ENCODE measurements around the gene OASL.

Gene OASL

GRCh38 chr12:120996133-120996746 is 42.8 kb downstream of the OASL start:
- H3K4me3 ChIP-seq (ENCODE audit: low read depth, low read length): no peak overlapping the region
- no peak for TF ChIP-seq CTCF (IDR thresholded peaks at IDR 0.05; ENCODE audit: borderline replicate concordance, insufficient read depth, low read depth, low read length)

- no peak for TF ChIP-seq CTCF (IDR thresholded peaks at IDR 0.05; ENCODE audit: borderline replicate concordance, insufficient read depth, low read depth, low read length)
- no peak overlapping the region for H3K4me3 ChIP-seq (ENCODE audit: low read depth, low read length)
Observed at GRCh38 chr12:120994589-120995337, 44.3 kb downstream of the OASL start.

GRCh38 chr12:120994059-120994458 is 45.0 kb downstream of the OASL start:
- TF ChIP-seq CTCF (IDR thresholded peaks at IDR 0.05; ENCODE audit: borderline replicate concordance, insufficient read depth, low read depth, low read length): no peak
- H3K4me3 ChIP-seq (ENCODE audit: low read depth, low read length): no peak overlapping the region

GRCh38 chr12:120993496-120993895 is 45.5 kb downstream of the OASL start:
- no peak overlapping the region for H3K4me3 ChIP-seq (ENCODE audit: low read depth, low read length)

GRCh38 chr12:120992989-120993388 is 46.1 kb downstream of the OASL start:
- TF ChIP-seq CTCF (IDR thresholded peaks at IDR 0.05; ENCODE audit: borderline replicate concordance, insufficient read depth, low read depth, low read length): no peak

More at GRCh38 chr12:120993496-120993895, 45.5 kb downstream of the OASL start:
- no peak for TF ChIP-seq CTCF (IDR thresholded peaks at IDR 0.05; ENCODE audit: borderline replicate concordance, insufficient read depth, low read depth, low read length)

GRCh38 chr12:120991965-120992364 is 47.1 kb downstream of the OASL start:
- H3K4me3 ChIP-seq (ENCODE audit: low read depth, low read length): no peak overlapping the region
- no peak for TF ChIP-seq CTCF (IDR thresholded peaks at IDR 0.05; ENCODE audit: borderline replicate concordance, insufficient read depth, low read depth, low read length)

More at GRCh38 chr12:120992989-120993388, 46.1 kb downstream of the OASL start:
- H3K4me3 ChIP-seq (ENCODE audit: low read depth, low read length): no peak overlapping the region

All from GM12875 (cell line).